Iris pigment epithelial cell (primary cell): ENCODE results near the gene DENND5A.
"Not testable (repeated sequence)": the region's sequence is repeated elsewhere in the genome, so short reads cannot be mapped to it uniquely, and the experiment has no call there.

Experiments used
- DNase-seq: peaks from one replicate; pipeline ENCODE4 v3.0.0-alpha.2; 2011; ENCODE audit warnings: low read depth

Gene DENND5A

GRCh38 chr11:9176550-9176949 lies 88.6 kb downstream of the DENND5A start:
- DNase-seq, result peak; percentile 23

- no peak for DNase-seq
Observed at GRCh38 chr11:9176136-9176535, 89.0 kb downstream of the DENND5A start.

- DNase-seq, result no peak
Observed at GRCh38 chr11:9172389-9172788, 92.8 kb downstream of the DENND5A start.

- DNase-seq, result peak; percentile 95
Observed at GRCh38 chr11:9170450-9170849, 94.7 kb downstream of the DENND5A start.

GRCh38 chr11:9169595-9170295 lies 95.4 kb downstream of the DENND5A start:
- DNase-seq, result peak; percentile 32

GRCh38 chr11:9161991-9162390 lies 103.2 kb downstream of the DENND5A start:
- DNase-seq, result not testable (repeated sequence)

- peak; percentile 70 for DNase-seq
Observed at GRCh38 chr11:9160166-9160565, 105.0 kb downstream of the DENND5A start.

- DNase-seq, result peak; percentile 76
Observed at GRCh38 chr11:9158898-9159391, 106.2 kb downstream of the DENND5A start.

GRCh38 chr11:9155930-9156329 lies 109.2 kb downstream of the DENND5A start:
- DNase-seq, result no peak

- DNase-seq, result no peak
Observed at GRCh38 chr11:9153651-9154050, 111.5 kb downstream of the DENND5A start.

- DNase-seq, result no peak
Observed at GRCh38 chr11:9151631-9152030, 113.5 kb downstream of the DENND5A start.

- peak; percentile 32 for DNase-seq
Observed at GRCh38 chr11:9150926-9151325, 114.2 kb downstream of the DENND5A start.

GRCh38 chr11:9150501-9150900 lies 114.6 kb downstream of the DENND5A start:
- DNase-seq, result peak; percentile 89

- no peak for DNase-seq
Observed at GRCh38 chr11:9148727-9149126, 116.4 kb downstream of the DENND5A start.

GRCh38 chr11:9148035-9148434 lies 117.1 kb downstream of the DENND5A start:
- DNase-seq, result no peak

GRCh38 chr11:9146477-9146876 lies 118.7 kb downstream of the DENND5A start:
- DNase-seq, result no peak

GRCh38 chr11:9145283-9145682 lies 119.9 kb downstream of the DENND5A start:
- no peak for DNase-seq

GRCh38 chr11:9144828-9145227 lies 120.3 kb downstream of the DENND5A start:
- DNase-seq, result peak; percentile 55

GRCh38 chr11:9143721-9144120 lies 121.4 kb downstream of the DENND5A start:
- DNase-seq, result no peak

GRCh38 chr11:9142732-9143131 lies 122.4 kb downstream of the DENND5A start:
- DNase-seq, result no peak

GRCh38 chr11:9141186-9141585 lies 124.0 kb downstream of the DENND5A start:
- no peak for DNase-seq

- DNase-seq, result no peak
Observed at GRCh38 chr11:9139628-9140357, 125.4 kb downstream of the DENND5A start.
